ENCODE results near the gene CFAP141.

- no peak for TF ChIP-seq CTCF (IDR thresholded peaks at IDR 0.05; ENCODE audit: low read depth, low read length)
- no peak for TF ChIP-seq POLR2A (IDR thresholded peaks at IDR 0.05; ENCODE audit: extremely low read depth, insufficient read length)
- TF ChIP-seq MAX (IDR thresholded peaks at IDR 0.05; ENCODE audit: low read depth, low read length) = no peak
Observed at GRCh38 chr1:154236855-154237254, 30.7 kb upstream of the CFAP141 start.

Data from NB4 (cell line).